DND-41 (cell line): Measurements from ENCODE around the gene CDH11.

Experiments
- ATAC-seq: fragments of 200-7000 bp; cut with Tn5 transposase; 3 replicates; pipeline ENCODE4 v1.9.1; 2021; ENCODE audit warnings: low read depth; ENCODE audit not compliant: insufficient read depth
- DNase-seq: peaks from one replicate; pipeline ENCODE4 v3.0.0-alpha.2; 2020
- H2AFZ ChIP-seq: 2 replicates; pipeline ENCODE4 v1.6.0; 2012; ENCODE audit warnings: low read depth, low read length
- H3K27ac ChIP-seq: 2 replicates; pipeline ENCODE4 v1.5.1; 2012; ENCODE audit warnings: low read length, inconsistent platforms
- H3K27me3 ChIP-seq: fragments of 200-600 bp; sonication (generic); 2 replicates; pipeline ENCODE4 v1.6.0; 2012; ENCODE audit warnings: low read length, mild to moderate bottlenecking, inconsistent platforms; ENCODE audit not compliant: insufficient read depth, poor library complexity
- H3K36me3 ChIP-seq: 2 replicates; pipeline ENCODE4 v1.5.1; 2012; ENCODE audit warnings: low read length, inconsistent platforms; ENCODE audit not compliant: insufficient read depth
- H3K4me1 ChIP-seq: 2 replicates; pipeline ENCODE4 v1.5.1; 2012; ENCODE audit warnings: mild to moderate bottlenecking, low read length; ENCODE audit not compliant: insufficient read depth
- H3K4me2 ChIP-seq: 2 replicates; pipeline ENCODE4 v1.6.0; 2012; ENCODE audit warnings: mild to moderate bottlenecking, moderate library complexity, low read length, inconsistent platforms; ENCODE audit not compliant: insufficient read depth
- H3K4me3 ChIP-seq, 2 experiments: fragments of 200-600 bp in 1 of 2; shearing (Covaris generic) in 1 of 2; 2 replicates each; pipeline ENCODE4 v1.5.1; 2012 to 2016; ENCODE audit warnings: inconsistent platforms in 2 of 2, low read length in 2 of 2, mild to moderate bottlenecking in 2 of 2, low read depth in 1 of 2, moderate library complexity in 1 of 2
- H3K79me2 ChIP-seq: 2 replicates; pipeline ENCODE4 v1.6.0; 2012; ENCODE audit warnings: low read length, inconsistent platforms; ENCODE audit not compliant: insufficient read depth
- H3K9ac ChIP-seq: 2 replicates; pipeline ENCODE4 v1.6.0; 2012; ENCODE audit warnings: low read depth, mild to moderate bottlenecking, inconsistent platforms, low read length, moderate library complexity
- H3K9me3 ChIP-seq: 2 replicates; pipeline ENCODE4 v1.5.1; 2012; ENCODE audit warnings: low read length, moderate library complexity, mild to moderate bottlenecking, inconsistent platforms; ENCODE audit not compliant: insufficient read depth, severe bottlenecking
- H4K20me1 ChIP-seq: 2 replicates; pipeline ENCODE4 v1.6.0; 2012; ENCODE audit warnings: low read length; ENCODE audit not compliant: insufficient read depth
- EZH2 ChIP-seq: IDR thresholded peaks from 3 replicates; pipeline ENCODE4 v1.6.1; 2012; ENCODE audit warnings: borderline replicate concordance, low read depth, mild to moderate bottlenecking, moderate library complexity, low read length, inconsistent platforms; ENCODE audit not compliant: severe bottlenecking
- TF ChIP-seq, protein P1 (sequence below): IDR thresholded peaks from 2 replicates; pipeline ENCODE4 v1.5.1; 2012; ENCODE audit warnings: borderline replicate concordance, low read length, moderate library complexity, mild to moderate bottlenecking; ENCODE audit not compliant: poor library complexity, severe bottlenecking; ENCODE audit errors: extremely low read depth

Gene CDH11

DNA sequence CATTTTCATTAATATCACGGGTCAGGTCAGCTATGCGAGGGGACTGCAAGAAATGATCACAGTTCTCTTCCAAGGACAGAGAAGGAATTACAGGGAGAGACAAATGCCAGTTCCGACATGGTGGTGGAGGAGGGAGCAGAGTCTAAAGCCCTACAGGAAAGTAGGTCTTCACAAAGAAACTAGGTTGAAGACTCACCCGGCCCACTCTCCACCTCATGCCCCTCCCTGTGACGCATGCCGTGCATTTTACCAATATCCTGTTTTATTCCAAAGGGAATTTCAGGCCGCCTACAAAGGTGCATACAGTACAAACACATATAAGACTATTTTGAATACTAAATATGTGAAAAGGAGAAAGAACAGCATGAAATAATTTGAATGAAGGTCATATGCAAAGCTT lies 56.8 kb downstream of the CDH11 start:
- Histone ChIP-seq H2AFZ (no peak overlapping the region), H3K4me3 (no peak overlapping the region), H3K36me3 (no peaks in the 10 kb centered on the region), H3K4me2 (no peak overlapping the region), H3K9me3 (no peaks in the 10 kb centered on the region), H4K20me1 (no peaks in the 10 kb centered on the region), H3K79me2 (no peaks in the 10 kb centered on the region), H3K27me3 (no peaks in the 10 kb centered on the region), H3K4me1 (no peaks in the 10 kb centered on the region), H3K27ac (no peak overlapping the region), H3K9ac (no peak overlapping the region)
- DNase-seq (no peak), ATAC-seq (no peak)
- TF ChIP-seq, protein P1, sequence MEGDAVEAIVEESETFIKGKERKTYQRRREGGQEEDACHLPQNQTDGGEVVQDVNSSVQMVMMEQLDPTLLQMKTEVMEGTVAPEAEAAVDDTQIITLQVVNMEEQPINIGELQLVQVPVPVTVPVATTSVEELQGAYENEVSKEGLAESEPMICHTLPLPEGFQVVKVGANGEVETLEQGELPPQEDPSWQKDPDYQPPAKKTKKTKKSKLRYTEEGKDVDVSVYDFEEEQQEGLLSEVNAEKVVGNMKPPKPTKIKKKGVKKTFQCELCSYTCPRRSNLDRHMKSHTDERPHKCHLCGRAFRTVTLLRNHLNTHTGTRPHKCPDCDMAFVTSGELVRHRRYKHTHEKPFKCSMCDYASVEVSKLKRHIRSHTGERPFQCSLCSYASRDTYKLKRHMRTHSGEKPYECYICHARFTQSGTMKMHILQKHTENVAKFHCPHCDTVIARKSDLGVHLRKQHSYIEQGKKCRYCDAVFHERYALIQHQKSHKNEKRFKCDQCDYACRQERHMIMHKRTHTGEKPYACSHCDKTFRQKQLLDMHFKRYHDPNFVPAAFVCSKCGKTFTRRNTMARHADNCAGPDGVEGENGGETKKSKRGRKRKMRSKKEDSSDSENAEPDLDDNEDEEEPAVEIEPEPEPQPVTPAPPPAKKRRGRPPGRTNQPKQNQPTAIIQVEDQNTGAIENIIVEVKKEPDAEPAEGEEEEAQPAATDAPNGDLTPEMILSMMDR = no peak
- TF ChIP-seq EZH2 = no peak

DNA sequence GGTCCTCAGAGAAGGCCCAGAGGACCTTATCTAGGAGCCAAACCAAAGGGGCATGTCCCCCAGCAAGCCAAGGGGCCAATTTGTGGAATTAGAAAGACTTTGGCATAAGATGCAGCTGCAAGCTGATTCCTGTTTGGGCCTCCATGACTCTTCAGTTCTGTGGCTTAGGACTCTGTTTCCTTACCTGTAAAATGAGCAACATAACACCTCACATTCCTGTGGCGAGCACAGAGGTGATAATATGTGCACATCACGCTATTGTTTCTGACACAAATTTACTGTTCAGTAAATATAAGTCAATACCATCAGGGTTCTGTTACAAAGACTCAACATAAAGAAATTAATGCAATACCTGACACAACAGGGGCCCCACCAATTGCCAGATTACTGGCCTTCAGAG lies 57.7 kb downstream of the CDH11 start:
- Histone ChIP-seq H3K27ac (no peak overlapping the region), H3K36me3 (no peaks in the 10 kb centered on the region), H3K9me3 (no peaks in the 10 kb centered on the region), H3K4me2 (no peak overlapping the region), H2AFZ (no peak overlapping the region), H3K79me2 (no peaks in the 10 kb centered on the region), H3K4me1 (no peaks in the 10 kb centered on the region), H3K27me3 (no peaks in the 10 kb centered on the region), H4K20me1 (no peaks in the 10 kb centered on the region), H3K9ac (no peak overlapping the region), H3K4me3 (no peak overlapping the region)
- ATAC-seq (no peak), DNase-seq (no peak)
- TF ChIP-seq EZH2 = no peak
- TF ChIP-seq, protein P1 = no peak

DNA sequence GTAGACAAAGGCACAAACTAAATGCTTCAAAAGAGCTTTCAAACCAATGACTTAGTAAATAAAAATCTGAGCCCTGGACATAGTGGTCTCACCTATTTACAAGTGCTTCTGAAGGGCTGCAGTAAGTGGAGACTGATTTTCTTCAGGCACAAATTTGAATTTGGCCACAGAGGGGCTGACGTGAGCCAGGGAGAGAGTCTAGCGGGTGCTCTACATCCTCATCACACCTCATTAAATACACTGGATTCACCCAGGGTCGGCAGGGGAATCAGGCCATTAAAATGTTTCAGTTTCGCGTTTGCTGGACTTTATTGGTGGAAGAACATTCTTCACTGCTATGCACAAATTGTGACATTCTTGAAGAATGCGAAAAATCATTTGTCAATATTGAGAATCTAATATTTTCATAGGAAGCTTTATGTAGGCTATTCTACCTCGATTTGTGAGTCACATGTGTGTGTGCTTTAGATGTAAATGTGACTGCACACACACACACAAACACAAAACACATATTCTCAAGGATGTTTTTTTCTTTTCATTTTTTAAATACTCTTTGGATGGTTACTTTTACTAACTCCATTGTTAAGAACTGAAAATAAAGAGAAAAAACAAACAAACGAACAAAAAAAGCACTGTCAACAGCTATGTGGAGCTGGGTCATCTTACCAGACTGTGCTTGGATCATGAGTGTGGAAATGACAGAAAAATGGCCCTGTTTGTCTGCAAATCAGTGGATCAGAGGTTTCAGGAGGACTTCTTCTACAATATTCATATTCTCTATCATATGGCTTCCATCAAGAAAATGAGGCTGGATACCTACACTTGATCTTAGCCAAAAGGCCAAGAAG lies 58.9 kb downstream of the CDH11 start:
- no peak for ATAC-seq
- Histone ChIP-seq H3K9ac (no peak overlapping the region), H3K4me2 (no peak overlapping the region), H3K4me3 (no peak overlapping the region), H3K79me2 (no peaks in the 10 kb centered on the region), H3K27ac (no peak overlapping the region), H3K4me1 (no peaks in the 10 kb centered on the region), H3K27me3 (no peaks in the 10 kb centered on the region), H3K36me3 (no peaks in the 10 kb centered on the region), H4K20me1 (no peaks in the 10 kb centered on the region), H2AFZ (no peak overlapping the region), H3K9me3 (no peaks in the 10 kb centered on the region)
- TF ChIP-seq EZH2 = no peak
- TF ChIP-seq, protein P1 = no peak
- DNase-seq = no peak
